Natural killer cell (primary cell): Measurements from ENCODE around the gene SSUH2. TPM values are rescaled to one million over a fixed set of nuclear protein-coding genes. Genes with fewer than 3 reads are reported as not detected.

Experiments
- ATAC-seq, 3 donors: fragments of 150-1000 bp in 2 of 3; fragments of 200-7000 bp in 1 of 3; cut with Tn5 transposase; 1 replicate in 1 of 3; 2 replicates in 2 of 3; pipeline ENCODE4 v1.10.0; 2021; ENCODE audit warnings: mild to moderate bottlenecking in 2 of 3, moderate library complexity in 2 of 3
- DNase-seq, 2 donors: peaks; one replicate each; pipeline versions ENCODE4 v3.0.0 to v3.0.0-alpha.2; 2013 to 2021; ENCODE audit warnings: mixed read lengths in 1 of 2
- H3K27ac ChIP-seq: one replicate; pipeline ENCODE4 v1.5.1; 2013; ENCODE audit warnings: mild to moderate bottlenecking, low read length
- H3K27me3 ChIP-seq: one replicate; pipeline ENCODE4 v1.6.1; 2013; ENCODE audit warnings: low read length; ENCODE audit not compliant: control insufficient read depth, insufficient read depth
- H3K36me3 ChIP-seq: one replicate; pipeline ENCODE4 v1.6.1; 2013; ENCODE audit warnings: low read length; ENCODE audit not compliant: control insufficient read depth, insufficient read depth
- H3K4me1 ChIP-seq: one replicate; pipeline ENCODE4 v1.6.1; 2013; ENCODE audit warnings: low read length; ENCODE audit not compliant: control insufficient read depth, insufficient read depth
- H3K4me3 ChIP-seq: one replicate; pipeline ENCODE4 v1.5.1; 2013; ENCODE audit warnings: low read length
- H3K9me3 ChIP-seq: one replicate; pipeline ENCODE4 v1.6.1; 2013; ENCODE audit warnings: low read length; ENCODE audit not compliant: control insufficient read depth, insufficient read depth
- H3K27ac Mint-ChIP-seq, 2 donors: one replicate each; pipeline ENCODE4 v1.8.0; 2022; ENCODE audit warnings: mild to moderate bottlenecking in 2 of 2, mixed read lengths in 2 of 2, moderate library complexity in 1 of 2
- H3K27me3 Mint-ChIP-seq, 2 donors: one replicate each; pipeline ENCODE4 v1.8.0; 2022; ENCODE audit warnings: low read depth in 2 of 2, mixed read lengths in 2 of 2
- H3K36me3 Mint-ChIP-seq: one replicate; pipeline ENCODE4 v1.8.0; 2022; ENCODE audit warnings: mixed read lengths
- H3K4me1 Mint-ChIP-seq, 2 donors: one replicate each; pipeline ENCODE4 v1.8.0; 2022; ENCODE audit warnings: mixed read lengths in 2 of 2
- H3K4me3 Mint-ChIP-seq: one replicate; pipeline ENCODE4 v1.8.0; 2022; ENCODE audit warnings: mild to moderate bottlenecking, moderate library complexity, mixed read lengths
- H3K9me3 Mint-ChIP-seq, 2 donors: one replicate each; pipeline ENCODE4 v1.8.0; 2022; ENCODE audit warnings: mixed read lengths in 2 of 2
- WGBS: methylation state at CpG from one replicate; pipeline ENCODE4 v1.1.7; 2013; ENCODE audit warnings: missing lambda C conversion rate; ENCODE audit not compliant: insufficient coverage; 5-methylcytosine and 5-hydroxymethylcytosine counted together
- intact Hi-C: fragments of 100-400 bp; cut with micrococcal nuclease; formaldehyde crosslinking; loops from one replicate; pipeline ENCODE4 v1.14.2; 2022
- total RNA-seq, 4 donors: library from RNA; stranded (reverse); fragments of 120-200 nt in 1 of 4; gene quantifications; one replicate each; pipeline versions ENCODE4 v1.2.3 to v1.2.4, GENCODE V29; 2013 to 2022
- TF ChIP-seq, protein P1 (sequence below): fragments of 200-600 bp; IDR thresholded peaks from one replicate; pipeline ENCODE4 v1.8.0; 2022; ENCODE audit warnings: antibody characterized with exemption

Gene SSUH2
- total RNA-seq, 3 donors from 2014 or later (not counting 1 experiment from before 2014, with no cell fraction given): not detected

DNA sequence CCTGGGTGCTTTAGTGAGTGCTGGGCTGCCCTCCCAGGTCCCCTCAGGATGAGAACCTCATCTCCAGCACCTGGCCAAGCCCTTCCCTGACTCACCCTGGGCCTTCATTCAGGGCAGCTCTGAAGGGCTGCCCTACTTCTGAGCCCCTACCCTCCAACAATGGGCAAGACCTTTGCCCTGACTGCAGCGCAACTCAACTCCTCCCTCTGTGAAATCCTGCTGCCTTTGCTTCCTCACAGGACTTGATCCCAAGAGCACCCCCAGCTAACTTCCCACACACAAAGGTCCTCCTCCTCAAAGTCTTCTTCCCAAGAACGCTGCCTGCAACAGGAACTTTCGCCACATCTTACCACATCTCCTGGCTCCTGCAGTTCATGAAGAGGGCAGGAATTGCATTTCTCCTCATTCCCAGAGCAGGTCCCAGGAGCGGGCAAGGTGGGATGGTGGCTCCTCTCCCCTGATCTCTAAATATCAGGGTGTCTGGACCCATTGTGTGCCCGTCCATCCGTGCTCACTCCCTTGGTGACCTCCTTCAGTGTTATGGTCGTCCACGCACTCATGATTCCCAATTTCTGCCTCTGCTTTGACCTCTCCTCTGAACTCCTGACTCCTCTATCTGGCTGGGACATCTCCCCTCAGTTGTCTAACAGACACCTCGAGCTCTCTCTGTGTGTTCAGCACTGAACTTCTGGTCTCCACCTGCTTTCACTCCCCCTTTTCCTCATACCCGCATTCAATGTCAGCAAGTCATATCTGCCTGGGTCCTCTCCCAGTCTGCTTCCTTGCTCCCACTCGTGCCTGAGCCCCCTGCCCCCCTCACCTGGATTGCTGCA is 4.5 kb upstream of the SSUH2 start:
- WGBS: 85% methylated on average over 11 of the region's 11 CpGs
- Mint-ChIP-seq H3K4me3 (no peak overlapping the region), H3K4me1 (no peaks in the 10 kb centered on the region), H3K27ac (no peak overlapping the region), H3K36me3 (no peaks in the 10 kb centered on the region), H3K27me3 (peaks cover 0 to 8% of the 10 kb centered on the region in 2 donors), H3K9me3 (no peaks in the 10 kb centered on the region)
- Histone ChIP-seq H3K27me3 (no peaks in the 10 kb centered on the region), H3K27ac (no peak overlapping the region), H3K9me3 (no peaks in the 10 kb centered on the region), H3K4me3 (no peak overlapping the region), H3K4me1 (no peaks in the 10 kb centered on the region), H3K36me3 (no peaks in the 10 kb centered on the region)
- intact Hi-C loops: no loop called here
- DNase-seq: no peak
- ATAC-seq: no peak
- TF ChIP-seq, protein P1, sequence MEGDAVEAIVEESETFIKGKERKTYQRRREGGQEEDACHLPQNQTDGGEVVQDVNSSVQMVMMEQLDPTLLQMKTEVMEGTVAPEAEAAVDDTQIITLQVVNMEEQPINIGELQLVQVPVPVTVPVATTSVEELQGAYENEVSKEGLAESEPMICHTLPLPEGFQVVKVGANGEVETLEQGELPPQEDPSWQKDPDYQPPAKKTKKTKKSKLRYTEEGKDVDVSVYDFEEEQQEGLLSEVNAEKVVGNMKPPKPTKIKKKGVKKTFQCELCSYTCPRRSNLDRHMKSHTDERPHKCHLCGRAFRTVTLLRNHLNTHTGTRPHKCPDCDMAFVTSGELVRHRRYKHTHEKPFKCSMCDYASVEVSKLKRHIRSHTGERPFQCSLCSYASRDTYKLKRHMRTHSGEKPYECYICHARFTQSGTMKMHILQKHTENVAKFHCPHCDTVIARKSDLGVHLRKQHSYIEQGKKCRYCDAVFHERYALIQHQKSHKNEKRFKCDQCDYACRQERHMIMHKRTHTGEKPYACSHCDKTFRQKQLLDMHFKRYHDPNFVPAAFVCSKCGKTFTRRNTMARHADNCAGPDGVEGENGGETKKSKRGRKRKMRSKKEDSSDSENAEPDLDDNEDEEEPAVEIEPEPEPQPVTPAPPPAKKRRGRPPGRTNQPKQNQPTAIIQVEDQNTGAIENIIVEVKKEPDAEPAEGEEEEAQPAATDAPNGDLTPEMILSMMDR: no peak

DNA sequence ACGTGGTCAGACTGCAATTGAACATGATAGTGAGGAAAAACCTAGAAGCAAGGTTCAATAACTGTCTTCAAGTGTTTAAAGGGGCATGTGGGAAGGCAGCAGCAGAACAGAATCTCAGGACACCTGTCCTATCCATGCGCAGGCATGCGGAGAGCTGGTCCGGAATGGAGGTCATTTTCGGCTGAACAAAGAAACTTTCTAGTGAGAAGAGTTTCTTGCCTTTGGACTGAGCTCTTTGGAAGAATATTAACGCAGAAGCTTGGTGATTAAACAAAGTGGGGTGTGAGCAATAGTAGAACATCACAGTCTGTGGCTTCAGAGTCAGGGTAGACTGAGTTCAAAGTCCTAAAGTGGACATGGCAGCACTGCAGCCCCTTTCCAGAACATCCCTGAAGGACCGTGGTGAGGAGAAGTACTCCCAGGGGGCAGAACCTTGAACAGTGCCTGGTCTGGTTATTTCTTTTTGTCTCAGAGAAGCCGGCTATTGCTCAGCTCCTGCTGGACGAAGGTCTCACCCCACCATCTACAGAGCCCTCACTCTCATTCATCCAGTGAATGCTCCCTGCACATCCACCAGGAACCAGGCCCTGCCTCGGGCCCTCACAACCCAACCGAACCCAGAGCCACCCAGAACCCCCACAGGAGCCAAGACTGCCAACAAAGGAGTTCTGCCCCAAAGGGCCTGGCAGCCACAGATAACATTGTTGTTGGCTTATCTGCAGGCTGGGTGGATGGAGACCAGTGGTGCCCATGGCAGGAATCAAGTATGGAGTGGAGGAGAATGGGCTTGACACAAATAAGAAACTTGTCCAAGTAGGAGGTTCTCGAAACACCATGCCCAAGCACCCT is 2.8 kb upstream of the SSUH2 start:
- Mint-ChIP-seq H3K9me3 (no peaks in the 10 kb centered on the region), H3K27ac (no peak overlapping the region), H3K4me3 (no peak overlapping the region), H3K27me3 (peaks cover 0 to 15% of the 10 kb centered on the region in 2 donors), H3K36me3 (no peaks in the 10 kb centered on the region), H3K4me1 (no peaks in the 10 kb centered on the region)
- ATAC-seq (no peak), DNase-seq (no peak)
- H3K4me1 ChIP-seq: no peaks in the 10 kb centered on the region
- H3K27ac ChIP-seq: no peak overlapping the region
- no peaks in the 10 kb centered on the region for H3K36me3 ChIP-seq
- WGBS: 84% methylated on average over 12 of the region's 12 CpGs
- no peaks in the 10 kb centered on the region for H3K27me3 ChIP-seq
- intact Hi-C loops: no loop called here
- H3K4me3 ChIP-seq: no peak overlapping the region
- TF ChIP-seq, protein P1: no peak
- no peaks in the 10 kb centered on the region for H3K9me3 ChIP-seq

DNA sequence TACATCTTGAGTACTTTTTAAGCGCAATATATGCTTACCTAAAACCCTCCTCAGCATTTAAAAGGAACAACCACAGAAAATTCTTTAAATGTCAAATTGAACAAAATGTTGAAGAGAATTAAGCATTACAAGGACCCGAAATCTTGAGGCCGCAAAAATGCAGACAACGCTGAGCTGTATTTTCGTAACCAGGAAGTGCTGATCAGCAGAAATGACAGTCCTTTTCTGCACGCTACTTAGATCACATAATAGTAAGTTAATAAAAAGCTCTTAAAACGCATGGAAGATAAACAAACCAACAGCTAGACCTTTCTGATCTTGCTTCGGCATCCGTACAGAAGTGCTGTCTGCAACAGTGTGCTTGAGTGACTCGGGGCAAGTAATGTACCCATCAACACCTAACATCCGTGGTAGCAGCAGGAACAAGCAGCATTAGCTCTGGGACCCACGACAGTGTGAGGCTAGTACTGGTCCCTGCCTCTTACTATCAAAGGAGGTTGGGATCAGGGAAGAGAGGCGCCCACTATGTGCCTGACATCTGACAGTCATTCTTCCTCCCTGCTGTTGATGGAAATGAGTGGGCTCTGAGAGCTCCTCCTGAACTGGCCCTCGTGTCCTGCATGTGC is 1.8 kb upstream of the SSUH2 start:
- no peak overlapping the region for H3K27ac Mint-ChIP-seq
- Histone ChIP-seq H3K27ac (no peak overlapping the region), H3K36me3 (no peaks in the 10 kb centered on the region), H3K4me3 (no peak overlapping the region), H3K4me1 (no peaks in the 10 kb centered on the region), H3K9me3 (no peaks in the 10 kb centered on the region), H3K27me3 (no peaks in the 10 kb centered on the region)
- WGBS: 91% methylated on average over 13 of the region's 14 CpGs
- H3K4me3 Mint-ChIP-seq: no peak overlapping the region
- TF ChIP-seq, protein P1: no peak
- DNase-seq (no peak), ATAC-seq (no peak)
- no peaks in the 10 kb centered on the region for H3K4me1 Mint-ChIP-seq
- peaks cover 0 to 15% of the 10 kb centered on the region in 2 donors for H3K27me3 Mint-ChIP-seq
- no peaks in the 10 kb centered on the region for H3K9me3 Mint-ChIP-seq
- H3K36me3 Mint-ChIP-seq: no peaks in the 10 kb centered on the region
- intact Hi-C loops: no loop called here
